ENCODE measurements around the gene RHOA. TPM values are rescaled to one million over a fixed set of nuclear protein-coding genes. Genes with fewer than 3 reads are reported as not detected.

RHOA gene
- total and polyA plus RNA-seq, 10 of the 15 experiments (the other 5 are each of a cell fraction or from before 2014, with no cell fraction given), result 246 to 1,049 (median 515) TPM

DNA sequence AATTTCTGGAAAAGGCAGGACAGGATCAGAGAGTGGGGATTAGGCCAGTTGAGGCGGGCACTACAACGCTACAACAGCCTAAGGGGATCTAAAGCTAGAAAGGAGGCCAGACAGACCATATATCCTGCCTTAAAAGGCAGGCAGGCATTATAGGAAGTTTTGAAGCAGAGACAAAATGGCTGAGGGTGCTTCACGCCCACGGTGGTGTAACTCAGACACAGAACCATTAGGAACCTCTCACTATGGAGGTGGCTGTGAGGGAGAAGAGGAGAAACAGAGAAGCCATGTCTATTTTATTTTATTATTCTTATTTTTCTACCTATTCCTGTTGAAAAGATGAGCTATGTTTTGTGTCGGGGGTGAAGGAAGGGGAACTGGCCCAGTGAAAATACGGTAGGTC lies 69.8 kb downstream of the RHOA start:
- H3K9ac ChIP-seq (ENCODE audit: control insufficient read depth, insufficient read depth, low read length), result no peak overlapping the region
- H2AFZ ChIP-seq (ENCODE audit: control insufficient read depth, low read depth, low read length), result peak overlapping the region; percentile 1; the same call in 1 of the 2 replicates
- no peak for DNase-seq (ENCODE audit: low read depth, low spot score)
- no peaks in the 10 kb centered on the region for H3K36me3 ChIP-seq (ENCODE audit: control insufficient read depth in 2 of 2, insufficient read depth in 2 of 2, low read length in 1 of 2)
- 97% methylated on average over 6 of the region's 6 CpGs for WGBS (ENCODE audit: insufficient coverage, insufficient replicate concordance, low lambda C conversion rate, missing lambda C conversion rate)
- H3K79me2 ChIP-seq (ENCODE audit: control insufficient read depth, insufficient read depth, low read length), result peaks cover 39% of the 10 kb centered on the region
- CTCF ChIA-PET, result interaction anchor here (1.0 to 2.5 kb wide), 4 partner anchors 16 to 107 kb away, joined by 3 to 10 read pairs (median 7); no protein-coding TSS in a partner anchor
- intact Hi-C loops (cut with micrococcal nuclease; ENCODE audit: unreplicated experiment), result loop anchor here (10.0 kb wide), 1 partner anchor 317 kb away; the partner anchor contains the start of genes IMPDH2 and NDUFAF3
- H3K27ac ChIP-seq (ENCODE audit: control insufficient read depth, insufficient read depth), result peak overlapping the region; percentile 89
- H3K4me1 ChIP-seq (ENCODE audit: control insufficient read depth, insufficient read depth, low read length), result peaks cover 51% of the 10 kb centered on the region
- POLR2A ChIA-PET, result interaction anchor here (0.6 to 2.5 kb wide), 6 partner anchors 10 to 248 kb away, joined by 3 to 14 read pairs (median 4); partner anchors contain the start of gene QRICH1
- H3K4me2 ChIP-seq (ENCODE audit: control insufficient read depth, insufficient read depth), result no peak overlapping the region
- no peaks in the 10 kb centered on the region for H4K20me1 ChIP-seq (ENCODE audit: control insufficient read depth, insufficient read depth)
- H3K27me3 ChIP-seq (replicated peaks in 1 of 2; ENCODE audit: control insufficient read depth in 2 of 2, insufficient read depth in 2 of 2, low read length in 1 of 2), result no peaks in the 10 kb centered on the region
- RAD21 ChIA-PET (ENCODE audit: unreplicated experiment), result interaction anchor here (0.6 to 1.2 kb wide), 6 partner anchors 9 to 313 kb away, joined by 3 to 6 read pairs (median 4); partner anchors contain the start of gene IMPDH2
- no TSS peak for BruUV-seq (replicated peaks)
- H3K9me3 ChIP-seq (replicated peaks; ENCODE audit: control insufficient read depth, insufficient read depth, low read length), result no peaks in the 10 kb centered on the region
- SMC1A ChIA-PET (ENCODE audit: uncharacterized antibody, unreplicated experiment), result interaction anchor here (0.6 to 2.6 kb wide), 7 partner anchors 10 to 107 kb away, joined by 3 to 12 read pairs (median 4); no protein-coding TSS in a partner anchor
- no peak for ATAC-seq
- in situ Hi-C loops (cut with MboI), result no loop called here
- H3K4me3 ChIP-seq, result no peak overlapping the region
- no peak for FAIRE-seq
- TF ChIP-seq YY1 (IDR thresholded peaks at IDR 0.05; ENCODE audit: low read depth, low read length) (peak; percentile 89), IRF4 (IDR thresholded peaks at IDR 0.05; ENCODE audit: low read depth, low read length) (no peak), HDGF (IDR thresholded peaks at IDR 0.05) (0 out of 2 replicates have a peak, but pooled peaks have one; percentile 7)

- RAD21 ChIA-PET (ENCODE audit: unreplicated experiment), result interaction anchor here (0.6 to 2.9 kb wide), 30 partner anchors 10 to 422 kb away, joined by 3 to 64 read pairs (median 4); partner anchors contain the start of genes ARIH2, DAG1, GPX1 and KLHDC8B
- WGBS (ENCODE audit: insufficient coverage, insufficient replicate concordance, low lambda C conversion rate, missing lambda C conversion rate), result under 1% methylated on average over 54 of the region's 70 CpGs
- peak within 1 kb of the TSS; percentile 89 for H3K4me3 ChIP-seq
- peak; percentile 87 for DNase-seq (ENCODE audit: low read depth, low spot score)
- H3K9ac ChIP-seq (ENCODE audit: control insufficient read depth, insufficient read depth, low read length), result peak within 1 kb of the TSS; percentile 92
- TSS peak; percentile 96 for BruUV-seq (replicated peaks)
- H3K4me2 ChIP-seq (ENCODE audit: control insufficient read depth, insufficient read depth), result peak within 1 kb of the TSS; percentile 85
- no peaks in the 10 kb centered on the region for H3K27me3 ChIP-seq (replicated peaks in 1 of 2; ENCODE audit: control insufficient read depth in 2 of 2, insufficient read depth in 2 of 2, low read length in 1 of 2)
- ATAC-seq, result peak; percentile 92
- intact Hi-C loops (cut with micrococcal nuclease; ENCODE audit: unreplicated experiment) (loop anchor here (1.0 to 10.0 kb wide), 4 partner anchors 18 to 315 kb away; partner anchors contain the start of genes GPX1, IMPDH2, NDUFAF3 and TCTA), in situ Hi-C loops (cut with MboI) (no loop called here)
- no peaks in the 10 kb centered on the region for H3K9me3 ChIP-seq (replicated peaks; ENCODE audit: control insufficient read depth, insufficient read depth, low read length)
- POLR2A ChIA-PET, result interaction anchor here (0.7 to 3.0 kb wide), 26 partner anchors 10 to 333 kb away, joined by 3 to 40 read pairs (median 6); partner anchors contain the start of genes DAG1, GPX1, NICN1 and QRICH1
- peak within 1 kb of the TSS; percentile 98 for H3K27ac ChIP-seq (ENCODE audit: control insufficient read depth, insufficient read depth)
- peaks cover 0 to 2% of the 10 kb centered on the region in 2 experiments; a peak in 3 of 4 replicates for H3K36me3 ChIP-seq (ENCODE audit: control insufficient read depth in 2 of 2, insufficient read depth in 2 of 2, low read length in 1 of 2)
- no peaks in the 10 kb centered on the region for H4K20me1 ChIP-seq (ENCODE audit: control insufficient read depth, insufficient read depth)
- FAIRE-seq, result peak; percentile 83
- H3K4me1 ChIP-seq (ENCODE audit: control insufficient read depth, insufficient read depth, low read length), result peaks cover 38% of the 10 kb centered on the region
- CTCF ChIA-PET, result interaction anchor here (0.6 to 4.8 kb wide), 42 partner anchors 9 to 1047 kb away, joined by 3 to 73 read pairs (median 4); partner anchors contain the start of genes AMT, DAG1, GPX1 and KLHDC8B
- H3K79me2 ChIP-seq (ENCODE audit: control insufficient read depth, insufficient read depth, low read length), result peaks cover 49% of the 10 kb centered on the region
- SMC1A ChIA-PET (ENCODE audit: uncharacterized antibody, unreplicated experiment), result interaction anchor here (0.6 to 3.0 kb wide), 29 partner anchors 8 to 352 kb away, joined by 3 to 34 read pairs (median 4); partner anchors contain the start of genes DAG1, GPX1, NICN1 and RHOA
- peak within 1 kb of the TSS; percentile 55 for H2AFZ ChIP-seq (ENCODE audit: control insufficient read depth, low read depth, low read length)
- TF ChIP-seq SMAD5 (IDR thresholded peaks at IDR 0.05; ENCODE audit: low read depth) (peak; percentile 57; the same call in 1 of the 2 replicates), EZH2 (IDR thresholded peaks at IDR 0.05; ENCODE audit: borderline replicate concordance, control insufficient read depth, low read depth, low read length) (no peak), CHD4 (IDR thresholded peaks at IDR 0.05) (no peak), FOS (IDR thresholded peaks at IDR 0.05; ENCODE audit: borderline replicate concordance, extremely low read depth, insufficient read length) (no peak), MTA2 (IDR thresholded peaks at IDR 0.05; ENCODE audit: low read depth) (no peak), SREBF2 (IDR thresholded peaks at IDR 0.05; ENCODE audit: low read length) (no peak), JUND (IDR thresholded peaks at IDR 0.05; ENCODE audit: low read depth, low read length) (no peak), RFX5 (IDR thresholded peaks at IDR 0.05; ENCODE audit: low read depth, low read length) (peak; percentile 55; the same call in 1 of the 2 replicates)
These were observed 71.6 kb downstream of the RHOA start, which contains the start of gene USP4 for GRCh38 chr3:49339941-49340800. TSS of gene USP4 (minus strand) at chr3:49340053. CDS start at chr3:49340024, 29 bp downstream.
